Kidney glomerular epithelial cell (primary cell): Measurements from ENCODE around the gene SUSD4.
A peak's percentile ranks its signal among the peaks of the same experiment; 100 is the strongest.

Experiments
- DNase-seq: peaks from one replicate; lab custom pipeline; 2025; lab: John Stamatoyannopoulos, UW

SUSD4 gene

DNA sequence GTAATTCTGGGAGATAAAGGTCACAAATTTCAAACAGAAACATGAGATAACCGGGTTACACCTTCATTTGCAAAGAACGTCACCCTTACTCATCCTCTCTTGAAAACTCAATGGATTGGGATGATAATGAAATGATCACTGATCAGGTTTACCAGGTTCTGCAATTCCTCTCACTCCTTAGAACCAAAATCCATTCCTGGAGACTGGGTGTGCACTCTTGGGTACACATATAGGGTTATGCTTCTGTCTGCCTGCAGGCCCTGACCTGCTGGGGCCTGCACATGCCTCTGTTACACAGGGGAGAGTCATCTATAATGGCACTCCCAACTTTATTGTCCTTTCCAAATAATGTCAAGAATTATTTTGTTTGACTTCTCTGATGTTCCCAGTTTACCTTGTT is 8.3 kb downstream of the SUSD4 start:
- no peak for DNase-seq

DNA sequence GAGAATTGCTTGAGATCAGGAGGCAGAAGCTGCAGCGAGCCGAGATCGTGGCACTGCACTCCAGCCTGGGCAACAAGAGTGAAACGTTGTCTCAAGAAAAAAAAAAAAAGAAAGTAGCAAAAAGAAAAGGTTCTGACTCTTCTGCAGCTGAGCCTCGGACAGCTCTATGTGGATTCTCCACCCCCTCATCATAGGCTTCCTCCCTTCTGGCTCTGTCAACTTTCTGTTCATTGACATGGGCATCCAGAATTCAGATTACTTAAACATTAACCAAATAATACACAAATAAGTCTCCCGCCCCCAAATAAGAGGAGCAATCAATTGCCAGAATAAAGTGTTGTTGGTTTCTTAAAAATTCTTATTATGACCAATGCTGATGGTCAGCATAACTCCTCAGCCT is 10.0 kb downstream of the SUSD4 start:
- DNase-seq, result no peak

DNA sequence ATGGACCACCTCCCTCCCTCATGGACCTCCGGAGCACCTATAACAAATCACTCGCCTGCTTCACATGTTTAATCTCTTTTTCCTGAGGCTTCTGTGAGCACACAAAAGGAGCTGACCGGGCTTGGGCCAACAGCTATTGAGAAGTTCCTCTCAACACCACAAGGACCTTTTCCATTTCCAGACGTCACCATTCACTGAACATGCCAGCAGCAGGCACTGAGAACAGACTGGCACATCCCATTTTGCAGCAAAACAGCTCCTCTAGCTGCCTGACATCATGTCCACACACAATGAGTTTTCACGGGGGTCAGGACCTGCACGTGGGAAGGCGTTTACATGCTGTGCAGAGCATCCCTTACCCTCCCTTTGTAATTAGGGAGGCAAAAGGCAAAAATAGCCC is 11.0 kb downstream of the SUSD4 start:
- no peak for DNase-seq

DNA sequence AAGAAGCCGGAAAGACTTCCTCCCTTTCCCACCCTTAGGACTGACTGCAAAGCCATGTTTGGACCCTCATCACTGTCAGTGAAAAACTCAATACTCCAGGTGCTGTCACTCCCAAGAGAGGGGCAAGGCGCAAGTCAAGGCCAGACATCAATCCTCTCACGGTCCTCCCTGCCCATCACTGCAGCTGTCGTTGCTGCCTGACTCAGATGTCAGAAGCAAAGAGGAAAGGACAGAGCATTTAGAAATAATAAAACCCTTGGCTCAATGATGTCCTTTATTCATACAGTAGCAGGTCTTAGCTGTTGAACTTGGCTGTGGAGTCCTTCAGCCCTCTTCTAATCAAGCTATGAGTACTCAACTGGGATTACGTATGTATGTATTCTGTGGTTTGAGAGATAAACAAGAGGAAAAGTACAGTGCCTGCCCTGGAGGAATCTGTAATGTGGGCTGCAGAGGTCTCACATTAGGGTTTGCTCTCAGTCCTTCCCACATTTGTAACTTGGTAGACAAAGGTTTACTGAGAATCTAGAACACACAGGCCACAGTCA is 13.5 kb downstream of the SUSD4 start:
- no peak for DNase-seq

DNA sequence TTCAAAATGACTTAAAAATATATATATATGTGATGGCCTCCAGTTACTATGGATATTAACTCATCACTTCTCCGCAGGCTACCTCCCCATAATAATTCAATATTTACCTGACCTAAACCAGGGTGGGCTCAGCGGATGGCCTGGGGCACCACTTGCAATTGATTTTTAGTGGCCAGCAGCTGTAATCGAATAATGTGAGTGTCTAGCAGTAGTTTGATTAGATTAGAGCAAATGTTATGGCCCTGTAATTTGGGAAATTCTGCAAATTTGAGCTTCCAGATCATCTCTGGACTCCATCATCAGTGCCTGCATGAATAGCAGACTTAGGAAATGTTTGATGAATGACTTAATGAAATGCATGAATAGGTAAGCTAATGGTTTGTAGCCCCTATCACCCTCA is 14.7 kb downstream of the SUSD4 start:
- no peak for DNase-seq

DNA sequence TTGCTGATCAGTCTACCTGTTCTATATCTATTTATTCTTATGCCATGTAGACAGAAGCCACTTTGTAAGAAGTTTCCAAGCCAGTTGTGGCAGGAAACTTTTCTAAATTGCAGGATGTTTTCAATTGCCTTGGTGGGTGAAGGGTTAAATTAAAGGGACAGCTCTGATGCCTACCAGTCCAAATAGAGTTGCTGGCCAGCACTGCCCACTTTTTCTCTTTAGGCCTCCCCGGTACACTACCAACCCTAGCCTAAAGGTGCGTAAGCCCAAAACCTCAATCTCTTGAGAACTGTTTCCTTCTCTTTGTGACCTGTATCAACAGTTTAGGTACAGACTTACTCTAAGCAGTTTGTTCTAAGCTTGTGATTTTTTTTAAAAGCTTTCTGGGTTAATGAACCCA is 15.5 kb downstream of the SUSD4 start:
- no peak for DNase-seq

DNA sequence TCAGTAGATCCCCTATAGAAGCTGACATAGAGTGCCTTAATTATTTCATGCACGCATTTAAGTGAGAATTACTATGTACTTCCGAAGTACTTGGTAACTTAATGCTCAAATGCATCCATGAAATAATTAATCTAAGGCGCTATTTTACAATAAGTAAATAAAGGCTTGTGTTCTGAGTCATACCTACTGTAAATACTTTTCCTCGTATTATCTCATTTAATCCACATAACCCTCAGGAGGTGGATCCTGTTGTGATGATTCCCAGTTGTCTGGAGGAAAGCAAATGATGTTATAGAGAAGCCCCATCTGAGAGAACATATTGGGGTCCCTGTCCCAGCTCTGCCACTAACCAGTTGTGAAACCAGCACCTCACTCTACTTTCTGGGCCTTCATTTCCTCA is 16.4 kb downstream of the SUSD4 start:
- DNase-seq, result no peak

DNA sequence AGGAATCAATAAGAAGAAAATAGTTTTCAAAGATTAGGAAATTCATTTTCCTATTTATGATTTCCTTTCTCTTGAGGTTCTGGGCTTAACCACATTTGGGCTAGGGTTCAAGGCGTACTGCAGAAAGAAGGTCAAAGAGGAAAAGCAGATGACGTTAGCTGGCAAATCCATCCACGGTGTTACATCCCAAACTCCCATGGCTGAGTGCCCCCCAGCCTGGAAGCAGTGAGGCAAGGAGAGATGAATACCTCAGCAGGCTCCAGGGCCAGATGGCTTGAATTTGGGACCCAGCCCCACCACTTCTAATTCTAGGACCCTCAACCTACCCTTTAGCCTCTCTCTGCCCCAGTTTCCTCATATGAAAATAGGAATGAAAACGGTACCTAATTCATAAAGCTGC is 17.7 kb downstream of the SUSD4 start:
- DNase-seq, result no peak

DNA sequence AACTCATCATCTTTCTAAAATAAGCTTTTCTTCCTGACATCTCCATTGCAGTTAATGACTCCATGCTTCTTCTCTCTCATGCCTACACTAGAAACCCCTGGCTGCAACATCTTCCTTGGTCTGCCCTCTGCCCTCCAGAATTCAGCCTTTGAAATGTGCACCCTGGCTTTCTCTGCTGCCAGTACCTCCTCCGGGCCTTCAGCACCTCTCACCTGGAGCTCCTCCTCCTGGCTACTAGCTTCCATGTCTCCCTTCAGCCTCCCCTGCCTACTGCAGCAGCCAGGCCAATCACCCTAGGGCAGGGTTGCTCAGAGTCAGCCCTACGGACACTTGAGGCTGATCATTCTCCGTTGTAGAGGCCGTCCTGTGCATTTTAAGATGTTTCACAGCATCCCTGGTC is 18.3 kb downstream of the SUSD4 start:
- no peak for DNase-seq

DNA sequence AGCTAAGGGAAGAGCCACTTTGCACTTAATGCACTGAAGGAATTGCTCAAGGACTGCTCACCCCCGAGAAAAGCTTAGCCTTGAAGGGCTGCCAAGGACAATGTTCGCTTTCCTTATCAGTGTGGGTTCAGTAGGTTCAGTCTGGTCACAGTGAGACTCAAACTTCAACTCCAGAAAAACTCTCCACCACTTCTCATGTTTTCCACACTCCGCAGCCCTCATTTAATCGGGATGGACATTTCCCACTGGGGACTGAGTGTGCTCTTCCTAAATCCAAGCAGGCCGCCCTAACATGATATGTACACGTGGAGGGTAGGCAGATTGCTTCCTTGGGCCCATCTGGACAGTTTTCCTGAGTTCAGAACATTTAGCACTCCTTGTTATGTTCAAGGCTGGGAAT is 19.5 kb downstream of the SUSD4 start:
- no peak for DNase-seq

DNA sequence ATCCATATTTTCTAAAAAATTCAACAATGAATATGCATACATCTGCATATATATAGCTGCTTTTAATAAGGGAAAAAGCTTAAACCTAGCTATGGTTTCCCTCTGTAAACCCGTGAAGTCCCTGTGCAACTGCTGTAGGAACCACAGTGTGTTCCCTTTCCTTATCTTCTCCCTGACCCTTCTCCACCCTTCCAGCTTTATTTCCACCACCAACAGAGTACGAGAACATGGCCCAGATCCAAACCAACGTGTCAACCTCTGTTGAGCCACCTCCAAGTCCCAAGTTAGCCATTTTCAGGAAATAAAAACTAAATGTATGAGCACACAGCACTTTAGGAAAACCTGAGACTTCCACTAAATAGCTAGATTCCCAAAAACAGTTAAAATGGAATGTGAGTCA is 20.3 kb downstream of the SUSD4 start:
- no peak for DNase-seq

DNA sequence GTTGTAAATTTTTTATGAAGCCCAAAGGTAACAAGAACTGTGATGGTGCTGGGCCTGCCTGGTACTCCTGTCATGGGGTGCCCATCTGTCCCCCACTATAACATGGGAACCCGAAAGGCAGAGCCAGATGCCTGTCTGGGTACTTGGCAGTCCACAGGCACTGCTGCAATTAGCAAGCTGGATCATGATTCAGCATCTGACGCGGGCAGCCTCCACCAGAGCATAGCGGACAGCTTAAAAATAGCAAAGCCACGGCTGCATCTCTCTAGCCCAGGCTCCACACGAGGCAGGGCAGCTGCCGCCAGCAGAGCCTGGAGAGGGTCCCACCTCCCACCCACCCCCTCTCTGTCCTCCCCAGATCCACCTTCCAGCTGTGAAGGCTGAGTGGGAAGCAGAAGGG is 22.9 kb downstream of the SUSD4 start:
- DNase-seq, result peak; percentile 65

DNA sequence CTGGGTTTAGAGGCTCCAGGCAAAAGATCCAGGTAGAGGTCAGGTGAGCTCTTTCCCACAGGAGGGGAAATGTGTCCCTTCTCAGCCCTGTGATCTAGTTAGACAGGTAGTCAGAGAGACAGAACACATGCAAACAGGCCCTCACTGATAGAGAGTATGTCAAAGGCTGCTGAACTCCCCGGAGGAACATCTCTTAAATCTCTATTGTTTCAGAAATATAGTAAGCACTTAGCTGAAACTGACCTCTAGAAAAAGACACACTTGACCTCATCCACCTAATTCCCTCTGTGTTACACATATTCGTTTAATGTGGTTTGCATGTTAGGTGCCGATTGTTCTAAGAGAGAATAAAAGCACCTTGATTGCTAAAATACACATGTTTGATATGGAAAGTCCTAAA is 23.3 kb downstream of the SUSD4 start:
- no peak for DNase-seq

DNA sequence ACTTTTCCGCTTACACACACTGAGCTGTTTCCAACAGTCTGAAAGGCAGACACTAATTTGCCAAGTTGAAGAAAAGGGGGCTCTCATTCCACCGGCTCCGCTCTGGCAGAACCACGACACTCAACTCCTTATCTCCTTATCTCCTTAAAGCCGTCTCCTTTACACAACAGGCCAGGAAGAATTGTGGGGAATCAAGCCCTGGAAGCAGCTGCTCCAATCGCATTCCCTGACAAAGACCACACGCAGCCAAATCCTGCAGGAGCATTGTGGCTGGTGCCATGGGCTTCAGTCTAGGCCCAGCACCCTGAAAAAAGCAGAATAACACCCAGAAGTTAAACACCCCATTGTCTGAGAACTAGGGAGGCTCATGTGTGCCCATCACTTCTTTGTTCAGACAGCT is 24.1 kb downstream of the SUSD4 start:
- no peak for DNase-seq

DNA sequence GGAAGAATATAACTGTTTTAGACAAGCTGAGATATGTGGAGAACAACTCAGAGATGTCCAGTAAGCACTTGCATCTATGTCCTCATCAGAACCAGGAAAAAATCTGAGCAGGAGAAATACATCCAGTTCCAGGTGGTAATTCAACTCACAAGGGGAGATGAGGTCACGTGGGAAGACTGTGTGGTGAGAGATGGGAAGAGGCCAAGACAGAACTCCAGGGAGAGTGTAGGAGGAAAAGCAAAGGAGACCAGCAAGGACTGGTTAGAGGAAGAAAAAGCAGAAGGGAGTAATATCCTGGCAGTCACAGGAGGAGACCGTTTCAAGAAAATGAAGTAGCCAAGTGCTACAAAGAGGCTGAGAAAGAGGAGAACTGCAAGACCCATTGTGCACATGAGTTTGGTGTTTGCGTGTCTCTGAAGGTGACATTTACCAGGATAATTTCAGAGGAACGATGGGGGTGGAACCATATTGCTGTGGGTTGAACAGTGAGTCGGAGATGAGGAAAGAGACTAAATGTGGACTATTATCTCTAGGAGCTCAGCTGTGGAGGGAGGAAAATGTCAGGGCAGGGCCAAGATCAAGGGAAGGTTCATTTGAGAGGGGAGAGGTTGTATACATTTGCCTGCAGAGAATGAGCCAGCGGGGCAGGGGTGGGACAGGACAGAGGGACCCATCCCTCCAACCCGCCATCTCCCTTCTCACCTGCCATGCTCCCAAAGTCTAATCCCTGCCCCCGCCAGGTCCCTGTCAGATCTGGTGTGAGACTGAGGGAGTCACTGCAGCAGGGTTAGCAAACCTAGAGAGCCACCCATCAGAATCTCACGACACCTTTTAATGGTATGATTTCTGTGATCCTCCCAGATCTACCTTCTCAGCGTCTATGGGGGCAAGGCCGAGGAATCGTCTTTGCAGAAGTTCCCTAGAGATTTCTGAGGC is 24.9 kb downstream of the SUSD4 start:
- DNase-seq, result peak; percentile 27

DNA sequence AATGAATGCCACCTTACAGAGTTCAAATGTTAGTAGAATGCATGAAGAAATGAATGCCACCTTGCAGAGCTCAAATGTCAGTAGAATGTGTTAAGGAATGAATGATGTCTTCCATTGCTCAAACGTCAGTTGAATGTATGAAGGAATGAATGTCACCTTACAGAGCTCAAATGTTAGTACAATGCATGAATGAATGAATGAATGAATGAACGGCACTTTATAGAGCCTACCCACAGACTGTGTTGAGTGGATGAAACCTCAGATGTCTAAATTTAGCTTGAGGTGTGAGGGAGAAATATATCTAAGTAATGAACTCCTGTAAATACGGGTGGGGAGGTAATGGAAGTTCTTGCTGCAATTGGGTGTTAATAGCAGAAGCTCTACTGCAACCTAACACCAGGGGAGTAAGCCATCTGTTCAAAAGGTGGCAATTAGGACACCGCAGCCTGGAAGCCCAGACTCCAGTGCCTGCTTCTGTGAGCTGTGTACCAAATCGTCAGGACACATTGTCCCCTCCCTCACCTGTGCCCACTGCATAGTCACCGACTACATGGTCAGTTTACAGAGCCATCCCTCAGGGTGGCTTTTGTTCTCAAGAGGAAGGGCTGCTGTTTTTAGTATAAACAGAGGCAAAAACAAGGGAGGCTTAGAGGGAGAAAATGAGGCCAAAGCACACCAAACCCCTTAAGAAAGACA is 26.7 kb downstream of the SUSD4 start:
- no peak for DNase-seq

DNA sequence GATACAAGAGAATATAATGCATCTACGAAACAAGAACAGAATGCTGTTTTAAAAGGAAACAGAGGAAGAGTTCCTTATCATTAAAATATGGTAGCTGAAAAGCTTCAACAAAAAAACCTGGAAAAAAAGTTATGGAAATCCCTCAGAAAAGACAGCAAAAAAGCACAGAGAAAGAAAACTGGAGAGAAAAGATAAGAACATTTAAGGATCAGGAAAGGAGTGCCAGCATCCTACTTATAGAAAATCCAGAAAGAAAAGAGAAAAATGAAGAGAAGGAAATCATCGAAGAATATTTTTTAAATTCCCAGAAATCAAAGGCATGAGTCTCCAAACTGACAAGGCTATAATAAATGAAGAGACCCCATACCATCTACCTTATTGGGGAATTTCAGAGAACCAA is 29.8 kb downstream of the SUSD4 start:
- no peak for DNase-seq

DNA sequence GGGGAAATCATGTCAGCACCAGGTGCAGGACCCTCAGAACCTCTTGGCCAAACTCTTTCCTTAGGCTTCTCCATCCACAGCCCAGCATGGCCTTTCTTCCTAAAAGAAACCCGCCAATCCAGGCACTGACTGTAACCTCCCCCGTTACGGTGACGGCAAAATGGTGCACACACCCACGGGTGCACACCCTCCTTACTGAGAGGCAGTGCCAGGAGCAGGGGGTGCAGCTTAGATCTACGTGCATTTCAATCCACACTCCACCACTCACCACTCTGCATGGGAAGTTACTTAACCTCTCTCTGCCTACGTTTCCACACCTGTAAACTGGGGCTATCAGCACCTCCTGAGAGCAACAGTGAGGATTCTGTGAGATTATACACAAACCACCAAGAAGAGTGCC is 31.0 kb downstream of the SUSD4 start:
- DNase-seq, result no peak

DNA sequence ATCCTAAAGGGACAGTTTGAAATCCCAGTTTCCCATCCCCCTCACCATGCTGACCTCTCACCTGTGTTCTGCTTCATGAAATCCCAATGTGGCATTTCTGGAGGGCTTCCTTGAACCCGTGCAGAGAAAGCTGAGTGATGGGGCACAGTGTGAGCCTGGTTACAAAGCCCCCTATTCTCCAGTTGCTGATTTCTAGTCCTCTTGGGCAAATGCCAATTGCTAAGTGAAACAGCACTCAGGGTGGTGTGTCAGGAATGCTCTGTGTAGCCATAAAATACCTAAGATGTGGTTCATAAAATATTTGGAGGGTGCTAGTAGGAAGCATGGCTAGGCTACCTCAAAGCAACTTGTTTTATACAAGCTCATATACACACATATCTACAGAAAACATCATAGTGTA is 32.0 kb downstream of the SUSD4 start:
- DNase-seq, result peak; percentile 71

DNA sequence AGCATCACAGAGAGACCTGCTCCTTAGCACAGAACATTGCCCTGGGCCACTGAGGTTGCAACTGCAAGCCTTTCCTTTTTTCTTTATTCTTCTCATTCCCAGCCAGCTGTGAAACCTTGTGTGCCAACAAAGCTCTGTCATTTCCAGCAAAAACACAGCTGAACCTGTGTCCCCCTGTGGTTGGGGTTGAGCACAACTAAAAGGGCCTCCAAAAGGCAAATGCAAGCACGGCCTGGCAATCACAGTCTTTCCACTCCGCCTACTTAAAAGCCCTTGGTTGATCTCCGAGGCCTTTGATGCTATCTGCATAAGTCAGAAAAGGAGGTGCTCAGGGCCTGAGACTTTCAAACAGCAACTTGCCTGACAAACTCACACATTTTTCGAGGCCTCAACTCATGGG is 32.7 kb downstream of the SUSD4 start:
- DNase-seq, result no peak

DNA sequence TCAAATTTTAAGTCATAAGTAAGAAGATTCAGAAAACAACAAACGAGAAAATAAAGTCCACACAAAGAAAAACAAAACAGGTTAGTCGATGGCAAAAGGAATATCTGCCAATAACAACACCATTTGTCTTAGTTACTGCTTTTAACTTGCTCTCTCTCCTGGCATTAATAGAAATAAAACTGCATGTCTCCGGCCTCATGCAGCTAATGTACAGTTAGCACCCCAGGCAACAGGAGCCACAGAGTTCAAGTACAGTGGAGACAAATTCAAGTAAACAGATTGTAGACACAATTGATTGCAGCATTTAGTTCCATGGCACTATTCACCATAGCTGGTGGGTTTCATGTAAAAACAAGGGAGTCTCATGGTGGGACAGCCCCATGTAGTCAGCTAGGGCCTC is 33.5 kb downstream of the SUSD4 start:
- no peak for DNase-seq

DNA sequence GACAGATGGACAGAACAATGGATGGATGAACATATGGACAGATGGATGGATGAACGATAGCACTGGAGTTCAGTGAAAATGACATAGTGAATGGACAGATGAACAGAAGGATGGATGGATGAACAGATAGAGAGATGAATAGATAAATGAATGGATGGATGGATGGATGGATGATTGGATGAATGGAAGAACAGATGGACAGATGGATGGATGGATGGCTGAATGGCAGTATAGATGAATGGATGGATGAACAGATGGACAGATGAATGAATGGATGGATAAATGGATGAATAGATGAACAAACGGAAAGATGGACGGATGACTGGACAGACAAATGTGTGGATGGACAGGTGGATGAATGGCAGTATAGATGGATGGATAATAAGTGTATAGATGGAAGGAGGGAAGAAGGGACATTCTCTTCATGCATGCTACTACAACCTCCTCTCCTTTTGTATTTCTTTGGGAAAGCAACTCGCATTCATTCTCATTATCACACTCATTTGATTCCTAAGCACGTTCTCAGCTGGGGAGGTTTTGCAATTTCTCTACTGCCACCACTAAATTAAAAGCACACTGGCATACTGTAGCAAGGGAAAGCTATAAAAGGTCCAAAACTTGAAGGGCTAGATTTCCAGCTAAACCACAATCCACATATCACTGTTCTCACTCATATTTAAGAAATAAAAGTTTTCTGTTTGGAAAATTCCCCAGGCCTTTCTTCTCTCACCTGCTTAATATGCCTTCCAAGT is 34.1 kb downstream of the SUSD4 start:
- no peak for DNase-seq

DNA sequence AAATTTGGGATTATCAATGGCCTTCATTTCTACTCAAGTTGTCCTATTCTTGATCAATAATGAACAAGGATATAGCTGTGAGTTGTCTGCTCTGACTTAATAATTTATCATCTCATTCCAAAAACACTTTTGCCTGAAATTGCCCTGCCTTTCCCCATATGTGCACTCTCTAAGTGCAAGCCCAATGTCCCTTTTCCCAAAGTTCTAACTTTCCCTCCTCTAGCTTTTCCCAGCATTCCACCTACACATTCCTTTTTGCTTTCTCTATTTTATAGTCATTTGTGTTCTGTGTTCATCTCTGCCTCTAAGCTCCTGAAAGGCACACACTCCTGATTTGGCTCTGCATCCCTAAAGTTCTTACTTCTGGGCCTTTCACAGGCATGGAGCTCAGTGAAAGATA is 34.7 kb downstream of the SUSD4 start:
- no peak for DNase-seq
